Suprapubic skin (tissue), 4 donors: ENCODE results near the gene NDUFS2. TPM values are rescaled to one million over a fixed set of nuclear protein-coding genes. Genes with fewer than 3 reads are reported as not detected.

Experiments used
- DNase-seq, 2 donors: peaks; one replicate each; pipeline ENCODE4 v3.0.0-alpha.2; 2019; ENCODE audit warnings: low spot score in 2 of 2
- H3K27ac ChIP-seq: fragments of 200-600 bp; sonication (generic); one replicate; pipeline ENCODE4 v1.5.1; 2019
- H3K27me3 ChIP-seq: fragments of 200-600 bp; sonication (generic); one replicate; pipeline ENCODE4 v1.5.1; 2019
- H3K36me3 ChIP-seq: fragments of 200-600 bp; sonication (generic); one replicate; pipeline ENCODE4 v1.5.1; 2019
- H3K4me1 ChIP-seq: fragments of 200-600 bp; sonication (generic); one replicate; pipeline ENCODE4 v1.5.1; 2019
- H3K4me3 ChIP-seq: fragments of 200-600 bp; sonication (generic); one replicate; pipeline ENCODE4 v1.5.1; 2019; ENCODE audit warnings: mild to moderate bottlenecking
- H3K9me3 ChIP-seq: fragments of 200-600 bp; sonication (generic); one replicate; pipeline ENCODE4 v1.5.1; 2019
- CTCF ChIP-seq, 2 donors: fragments of 200-600 bp in 1 of 2; fragments of 450-650 bp in 1 of 2; sonication (generic) in 1 of 2; IDR thresholded peaks; one replicate each; pipeline ENCODE4 v1.5.1; 2016 to 2019; ENCODE audit warnings: antibody characterized with exemption in 2 of 2, mild to moderate bottlenecking in 1 of 2, moderate library complexity in 1 of 2
- EP300 ChIP-seq: sonication (generic); formaldehyde crosslinking; IDR thresholded peaks from one replicate; pipeline ENCODE4 v1.6.1; 2017; ENCODE audit warnings: antibody characterized with exemption
- POLR2A ChIP-seq, 2 donors: fragments of 450-650 bp; IDR thresholded peaks; one replicate each; pipeline ENCODE4 v1.6.1; 2017; ENCODE audit warnings: antibody characterized with exemption in 2 of 2, mild to moderate bottlenecking in 2 of 2, moderate library complexity in 2 of 2
- POLR2AphosphoS5 ChIP-seq, 3 donors: sonication (generic); formaldehyde crosslinking; IDR thresholded peaks; one replicate each; pipeline ENCODE4 v1.6.1; 2017; ENCODE audit warnings: antibody characterized with exemption in 3 of 3
- WGBS: methylation state at CpG from one replicate; pipeline ENCODE4 v1.1.5; 2018; 5-methylcytosine and 5-hydroxymethylcytosine counted together
- total RNA-seq, 4 donors: library from RNA; depleted of rRNA; stranded (reverse); fragments of >200 nt; gene quantifications; one replicate each; pipeline ENCODE4 v1.1.0, GENCODE V29; 2016

Gene NDUFS2
- total RNA-seq, 4 donors from 2014 or later, result 99.1 to 132 (median 112) TPM

GRCh38 chr1:161177112-161177935 is 24.8 kb upstream of the NDUFS2 start, which contains the start of gene B4GALT3:
Gene B4GALT3, minus strand, starts transcription at chr1:161177507. Its CDS starts 1,447 bp downstream, at chr1:161176060.
- Histone ChIP-seq H3K9me3 (no peaks in the 10 kb centered on the region), H3K36me3 (peaks cover 33% of the 10 kb centered on the region), H3K27ac (peak within 1 kb of the TSS; percentile 86), H3K4me1 (peaks cover 52% of the 10 kb centered on the region), H3K4me3 (peak within 1 kb of the TSS; percentile 71), H3K27me3 (no peaks in the 10 kb centered on the region)
- peak; percentile 94 for DNase-seq
- 6% methylated on average over 28 of the region's 50 CpGs for WGBS
- TF ChIP-seq EP300 (no peak), CTCF (IDR thresholded peaks at IDR 0.05) (no peak), POLR2AphosphoS5 (IDR thresholded peaks at IDR 0.05) (peak in 2 of 3 donors; percentile 46 to 69), POLR2A (IDR thresholded peaks at IDR 0.05) (peak in 1 of 2 donors; percentile 81)

- Histone ChIP-seq H3K27me3 (no peaks in the 10 kb centered on the region), H3K9me3 (no peaks in the 10 kb centered on the region), H3K36me3 (peaks cover 28% of the 10 kb centered on the region), H3K4me1 (peaks cover 52% of the 10 kb centered on the region), H3K4me3 (peak overlapping the region; percentile 71), H3K27ac (peak overlapping the region; percentile 86)
- TF ChIP-seq EP300 (no peak), POLR2AphosphoS5 (IDR thresholded peaks at IDR 0.05) (no peak), POLR2A (IDR thresholded peaks at IDR 0.05) (no peak), CTCF (IDR thresholded peaks at IDR 0.05) (no peak)
- 58% methylated on average over 9 of the region's 9 CpGs for WGBS
- DNase-seq, result no peak
Observed at GRCh38 chr1:161177936-161178244, 24.3 kb upstream of the NDUFS2 start.

- H3K9me3 ChIP-seq, result no peaks in the 10 kb centered on the region
- TF ChIP-seq EP300 (no peak), POLR2AphosphoS5 (IDR thresholded peaks at IDR 0.05) (no peak), POLR2A (IDR thresholded peaks at IDR 0.05) (no peak), CTCF (IDR thresholded peaks at IDR 0.05) (no peak)
- H3K27me3 ChIP-seq, result no peaks in the 10 kb centered on the region
- DNase-seq, result no peak
- peaks cover 52% of the 10 kb centered on the region for H3K4me1 ChIP-seq
- no peak overlapping the region for H3K4me3 ChIP-seq
- H3K27ac ChIP-seq, result no peak overlapping the region
- H3K36me3 ChIP-seq, result peaks cover 12% of the 10 kb centered on the region
- WGBS, result 65% methylated on average over 3 of the region's 3 CpGs
Observed at GRCh38 chr1:161179698-161180097, 22.5 kb upstream of the NDUFS2 start.

GRCh38 chr1:161180639-161181038 is 21.5 kb upstream of the NDUFS2 start:
- 64% methylated on average over 1 of the region's 1 CpG for WGBS
- Histone ChIP-seq H3K27ac (no peak overlapping the region), H3K4me1 (peaks cover 57% of the 10 kb centered on the region), H3K4me3 (no peak overlapping the region), H3K9me3 (no peaks in the 10 kb centered on the region), H3K36me3 (peaks cover 2% of the 10 kb centered on the region), H3K27me3 (no peaks in the 10 kb centered on the region)
- TF ChIP-seq CTCF (IDR thresholded peaks at IDR 0.05), result peak in 1 of 2 donors; percentile 11
- no peak for TF ChIP-seq EP300
- no peak for TF ChIP-seq POLR2A (IDR thresholded peaks at IDR 0.05)
- TF ChIP-seq POLR2AphosphoS5 (IDR thresholded peaks at IDR 0.05), result no peak
- no peak for DNase-seq

- no peak for DNase-seq
- Histone ChIP-seq H3K27ac (no peak overlapping the region), H3K9me3 (no peaks in the 10 kb centered on the region), H3K4me1 (peaks cover 56% of the 10 kb centered on the region), H3K36me3 (no peaks in the 10 kb centered on the region), H3K27me3 (no peaks in the 10 kb centered on the region), H3K4me3 (no peak overlapping the region)
- WGBS, result 80% methylated on average over 1 of the region's 1 CpG
- TF ChIP-seq POLR2AphosphoS5 (IDR thresholded peaks at IDR 0.05) (no peak), POLR2A (IDR thresholded peaks at IDR 0.05) (no peak), EP300 (no peak), CTCF (IDR thresholded peaks at IDR 0.05) (no peak)
Observed at GRCh38 chr1:161182214-161182613, 20.0 kb upstream of the NDUFS2 start.
